Immature natural killer cell (primary cell): ENCODE results near the gene TSC2. TPM values are rescaled to one million over a fixed set of nuclear protein-coding genes. Genes with fewer than 3 reads are reported as not detected.
A peak's percentile ranks its signal among the peaks of the same experiment; 100 is the strongest.
"Not testable (repeated sequence)": the region's sequence is repeated elsewhere in the genome, so short reads cannot be mapped to it uniquely, and the experiment has no call there.

Source experiments
- DNase-seq, 3 donors: peaks; one replicate each; pipeline ENCODE4 v3.0.0; 2022; ENCODE audit warnings: mixed read lengths in 1 of 3
- H3K27ac Mint-ChIP-seq, 6 donors: one replicate each; pipeline ENCODE4 v1.8.0; 2020; ENCODE audit warnings: mixed read lengths in 6 of 6, mild to moderate bottlenecking in 5 of 6, inconsistent platforms in 4 of 6, moderate library complexity in 3 of 6
- H3K27me3 Mint-ChIP-seq, 3 donors: one replicate each; pipeline ENCODE4 v1.8.0; 2020 to 2021; ENCODE audit warnings: low read depth in 3 of 3, mild to moderate bottlenecking in 3 of 3, mixed read lengths in 3 of 3, moderate library complexity in 3 of 3, inconsistent platforms in 1 of 3
- H3K36me3 Mint-ChIP-seq, 3 donors: one replicate each; pipeline ENCODE4 v1.8.0; 2020; ENCODE audit warnings: mixed read lengths in 3 of 3, inconsistent platforms in 2 of 3, mild to moderate bottlenecking in 2 of 3
- H3K4me1 Mint-ChIP-seq, 2 donors: one replicate each; pipeline ENCODE4 v1.8.0; 2020; ENCODE audit warnings: inconsistent platforms in 2 of 2, mild to moderate bottlenecking in 2 of 2, mixed read lengths in 2 of 2, moderate library complexity in 1 of 2
- H3K4me3 Mint-ChIP-seq, 5 donors: one replicate each; pipeline ENCODE4 v1.8.0; 2020; ENCODE audit warnings: mild to moderate bottlenecking in 5 of 5, mixed read lengths in 5 of 5, inconsistent platforms in 3 of 5, moderate library complexity in 3 of 5
- H3K9me3 Mint-ChIP-seq, 6 donors: one replicate each; pipeline ENCODE4 v1.8.0; 2020; ENCODE audit warnings: mild to moderate bottlenecking in 6 of 6, mixed read lengths in 6 of 6, inconsistent platforms in 4 of 6, moderate library complexity in 3 of 6
- polyA plus RNA-seq, 3 donors: library from polyadenylated mRNA; unstranded; fragments of 300-500 nt; fragmentation: Illumina TruSeq; gene quantifications; one replicate each; pipeline ENCODE4 v1.2.3, GENCODE V29; 2021

TSC2 gene
- polyA plus RNA-seq, 3 donors from 2014 or later: 18.0 to 50.1 (median 29.1) TPM

DNA sequence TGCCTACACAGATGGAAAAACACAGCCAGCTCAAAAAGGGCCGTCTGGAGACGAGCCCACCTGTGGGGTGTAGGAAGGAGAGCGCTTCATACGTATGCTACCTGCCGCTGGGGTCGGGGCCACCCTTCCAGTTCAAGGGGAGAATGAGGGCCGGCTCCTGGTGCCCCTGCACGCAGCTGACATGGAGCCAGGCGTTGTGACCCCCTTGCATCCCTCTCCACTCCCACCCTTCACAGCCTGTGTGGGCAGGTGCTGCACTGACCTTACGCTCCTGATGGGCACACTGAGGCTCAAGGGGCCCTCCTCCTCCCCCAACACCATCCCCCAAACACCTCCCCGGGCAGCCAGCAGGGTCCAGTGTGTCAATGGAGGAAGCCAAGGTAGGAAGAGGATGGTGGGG, 77.8 kb downstream of the TSC2 start:
- not testable (repeated sequence) for H3K36me3 Mint-ChIP-seq, H3K9me3 Mint-ChIP-seq, H3K4me3 Mint-ChIP-seq, DNase-seq, H3K27me3 Mint-ChIP-seq
- Mint-ChIP-seq H3K27ac (peak overlapping the region in 1 of 6 donors; percentile 28), H3K4me1 (peaks cover 6 to 21% of the 10 kb centered on the region in 2 donors)

- not testable (repeated sequence) for H3K4me3 Mint-ChIP-seq, DNase-seq
These were observed 78.5 kb downstream of the TSC2 start for GRCh38 chr16:2126161-2126743.

DNA sequence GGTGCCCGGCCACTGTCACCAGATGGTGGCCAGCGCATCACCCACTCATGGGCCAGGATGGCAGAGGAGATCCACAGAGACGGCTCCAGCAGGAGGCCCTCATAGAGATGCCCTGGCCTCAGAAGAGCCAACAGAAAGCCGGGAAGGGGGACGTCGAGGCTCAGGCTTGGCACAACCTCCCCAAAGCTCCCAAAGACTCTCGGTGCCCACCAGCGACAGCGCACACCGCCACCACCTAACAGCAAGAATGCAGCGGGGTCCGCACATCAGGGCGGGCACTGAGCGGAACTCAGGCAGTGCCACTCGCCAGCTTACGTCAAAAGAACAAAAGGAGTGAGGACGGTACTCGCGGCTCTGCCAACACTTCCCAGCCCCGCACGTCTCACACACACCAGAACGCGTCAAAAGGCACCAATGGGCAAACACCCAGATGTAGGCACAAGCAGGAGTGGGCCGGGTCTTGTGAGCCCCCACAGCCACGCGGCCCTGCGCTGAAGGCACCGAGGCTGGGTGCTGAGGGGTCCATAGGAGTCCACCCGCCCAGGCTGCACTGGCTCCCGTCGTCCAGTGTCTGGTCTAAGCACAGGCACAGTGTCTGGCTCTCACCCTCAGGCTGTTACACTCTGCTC, 79.3 kb downstream of the TSC2 start:
- Mint-ChIP-seq H3K4me1 (peaks cover 6 to 20% of the 10 kb centered on the region in 2 donors), H3K4me3 (peak overlapping the region in 1 of 5 donors; percentile 11)
- not testable (repeated sequence) for DNase-seq

More at GRCh38 chr16:2126161-2126743, 78.5 kb downstream of the TSC2 start:
- not testable (repeated sequence) for H3K9me3 Mint-ChIP-seq, H3K36me3 Mint-ChIP-seq, H3K27ac Mint-ChIP-seq, H3K27me3 Mint-ChIP-seq
- H3K4me1 Mint-ChIP-seq: peaks cover 6 to 20% of the 10 kb centered on the region in 2 donors

GRCh38 chr16:2127630-2128280, 80.0 kb downstream of the TSC2 start:
- H3K4me1 Mint-ChIP-seq: peaks cover 6 to 20% of the 10 kb centered on the region in 2 donors
- DNase-seq, H3K27me3 Mint-ChIP-seq, H3K4me3 Mint-ChIP-seq, H3K9me3 Mint-ChIP-seq, H3K36me3 Mint-ChIP-seq: not testable (repeated sequence)
- H3K27ac Mint-ChIP-seq: peak overlapping the region in 1 of 6 donors; percentile 17

More for the DNA sequence above, 79.3 kb downstream of the TSC2 start:
- H3K27ac Mint-ChIP-seq: peak overlapping the region in 3 of 6 donors; percentile 22 to 67 (median 56)
- H3K27me3 Mint-ChIP-seq, H3K36me3 Mint-ChIP-seq, H3K9me3 Mint-ChIP-seq: not testable (repeated sequence)

DNA sequence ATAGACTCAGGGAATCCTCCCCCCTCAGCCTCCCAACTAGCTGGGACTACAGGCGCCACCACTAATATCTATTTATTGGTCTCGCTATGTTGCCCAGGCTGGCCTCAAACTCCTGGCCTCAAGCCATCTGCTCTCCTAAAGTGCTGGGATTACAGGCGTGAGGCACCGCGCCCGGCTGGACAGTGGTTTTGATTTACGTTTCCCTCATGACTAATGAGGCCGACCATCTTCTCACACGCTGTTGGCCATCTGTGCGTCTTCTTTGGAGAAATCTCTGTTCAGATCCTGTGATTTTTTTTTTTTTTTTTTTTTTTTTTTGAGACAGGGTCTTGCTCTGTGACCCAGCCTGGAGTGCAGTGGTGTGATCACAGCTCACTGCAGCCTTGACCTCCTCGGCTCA, 81.5 kb downstream of the TSC2 start:
- H3K27me3 Mint-ChIP-seq, DNase-seq, H3K4me3 Mint-ChIP-seq, H3K36me3 Mint-ChIP-seq, H3K9me3 Mint-ChIP-seq, H3K27ac Mint-ChIP-seq: not testable (repeated sequence)
- H3K4me1 Mint-ChIP-seq: peaks cover 6 to 21% of the 10 kb centered on the region in 2 donors

- not testable (repeated sequence) for H3K27ac Mint-ChIP-seq, H3K9me3 Mint-ChIP-seq, H3K36me3 Mint-ChIP-seq, DNase-seq, H3K27me3 Mint-ChIP-seq, H3K4me3 Mint-ChIP-seq
- H3K4me1 Mint-ChIP-seq: peaks cover 6 to 24% of the 10 kb centered on the region in 2 donors
These were observed 82.2 kb downstream of the TSC2 start for GRCh38 chr16:2129890-2130447.

- DNase-seq, H3K9me3 Mint-ChIP-seq, H3K27ac Mint-ChIP-seq, H3K27me3 Mint-ChIP-seq, H3K36me3 Mint-ChIP-seq: not testable (repeated sequence)
- Mint-ChIP-seq H3K4me1 (peaks cover 8 to 12% of the 10 kb centered on the region in 2 donors), H3K4me3 (peak overlapping the region in 1 of 5 donors; percentile 36)
These were observed 86.0 kb downstream of the TSC2 start for GRCh38 chr16:2133797-2134196.

DNA sequence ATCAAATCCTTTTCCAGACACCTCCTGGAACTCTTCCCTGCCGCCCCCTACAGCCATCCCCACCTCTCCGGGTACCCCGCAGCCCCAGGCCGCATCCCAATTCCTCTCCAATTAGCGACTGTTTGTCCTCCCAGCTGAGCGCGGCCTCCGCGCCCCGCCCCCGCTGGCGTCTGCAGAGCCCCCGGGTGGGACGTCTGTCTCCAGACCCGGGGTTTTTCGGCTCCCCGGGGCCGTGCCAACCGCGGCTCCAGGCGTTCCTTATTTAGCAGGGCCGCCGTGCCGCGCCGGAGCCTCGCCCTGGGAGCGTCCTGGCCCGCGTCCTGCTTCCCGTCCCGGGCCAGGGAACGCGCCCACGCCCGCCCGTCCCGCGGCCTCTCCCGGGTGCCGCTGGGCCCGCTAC, 87.3 kb downstream of the TSC2 start:
- not testable (repeated sequence) for H3K36me3 Mint-ChIP-seq, DNase-seq

GRCh38 chr16:2135770-2136490, 88.1 kb downstream of the TSC2 start, which contains the start of gene PKD1:
TSS of gene PKD1 (minus strand) at chr16:2135898. CDS start at chr16:2135689, 209 bp downstream.
- not testable (repeated sequence) for H3K36me3 Mint-ChIP-seq, H3K9me3 Mint-ChIP-seq
- Mint-ChIP-seq H3K4me3 (peak within 1 kb of the TSS; percentile 89 to 97 (median 96)), H3K4me1 (peaks cover 14 to 18% of the 10 kb centered on the region in 2 donors), H3K27me3 (peaks cover 3 to 10% (median 9%) of the 10 kb centered on the region in 3 donors), H3K27ac (peak within 1 kb of the TSS; percentile 89 to 98 (median 95))
- peak; percentile 100 for DNase-seq

More for the DNA sequence above, 87.3 kb downstream of the TSC2 start:
- H3K27ac Mint-ChIP-seq: peak overlapping the region in 1 of 6 donors; percentile 55
- H3K9me3 Mint-ChIP-seq, H3K27me3 Mint-ChIP-seq: not testable (repeated sequence)
- H3K4me3 Mint-ChIP-seq: peak overlapping the region; percentile 52 to 78 (median 71)
- H3K4me1 Mint-ChIP-seq: peaks cover 9 to 11% of the 10 kb centered on the region in 2 donors

Other genes with a start within 250 kb of the TSC2 start
- 10 to 100 TPM; 53.0 to 54.7 (median 54.3) TPM for gene HAGH, start 221.2 kb upstream of the TSC2 start, polyA plus RNA-seq
- 10 to 100 TPM; 22.7 to 35.4 (median 24.8) TPM for gene FAHD1, start 220.8 kb upstream of the TSC2 start, polyA plus RNA-seq
- gene MEIOB, start 175.8 kb upstream of the TSC2 start, polyA plus RNA-seq: not detected
- not detected for gene HS3ST6, start 129.6 kb upstream of the TSC2 start, polyA plus RNA-seq
- 10 to 100 TPM; 34.0 to 66.5 (median 47.0) TPM for gene MSRB1, start 104.8 kb upstream of the TSC2 start, polyA plus RNA-seq
- not detected for gene RPL3L, start 93.3 kb upstream of the TSC2 start, polyA plus RNA-seq
- 100 to 1,000 TPM; 201 to 232 (median 203) TPM for gene NDUFB10, start 88.4 kb upstream of the TSC2 start, polyA plus RNA-seq
- gene RPS2, start 83.2 kb upstream of the TSC2 start, polyA plus RNA-seq: 1,000 to 10,000 TPM; 2,221 to 2,989 (median 2,668) TPM
- not detected for gene RNF151, start 81.1 kb upstream of the TSC2 start, polyA plus RNA-seq
- 10 to 100 TPM; 34.4 to 66.1 (median 59.8) TPM for gene TBL3, start 75.9 kb upstream of the TSC2 start, polyA plus RNA-seq
- under 1 TPM in 1 of 3 donors, not detected in 2; 0.17 TPM for gene NOXO1, start 66.5 kb upstream of the TSC2 start, polyA plus RNA-seq
- gene GFER, start 63.8 kb upstream of the TSC2 start, polyA plus RNA-seq: 10 to 100 TPM; 38.4 to 52.0 (median 40.7) TPM
- gene SYNGR3, start 58.0 kb upstream of the TSC2 start, polyA plus RNA-seq: 1 to 10 TPM; 4.6 to 6.7 (median 6.4) TPM
- gene ZNF598, start 38.2 kb upstream of the TSC2 start, polyA plus RNA-seq: 10 to 100 TPM in 1 of 3 donors, 1 to 10 TPM in 2; 1.8 to 10.4 (median 2.9) TPM
- not detected for gene NPW, start 28.2 kb upstream of the TSC2 start, polyA plus RNA-seq
- gene NHERF2, start 21.1 kb upstream of the TSC2 start, polyA plus RNA-seq: 1 to 10 TPM in 1 of 3 donors, under 1 TPM in 1, not detected in 1; 0.54 to 1.4 TPM
- gene NTHL1, start 151 bp upstream of the TSC2 start, polyA plus RNA-seq: 10 to 100 TPM; 26.4 to 31.6 (median 29.7) TPM
- gene PKD1, start 87.9 kb downstream of the TSC2 start, polyA plus RNA-seq: 1 to 10 TPM; 2.7 to 6.7 (median 2.8) TPM
- 1 to 10 TPM in 1 of 3 donors, under 1 TPM in 1, not detected in 1; 0.34 to 1.4 TPM for gene RAB26, start 100.6 kb downstream of the TSC2 start, polyA plus RNA-seq
- gene TRAF7, start 107.8 kb downstream of the TSC2 start, polyA plus RNA-seq: 1 to 10 TPM; 5.2 to 6.9 (median 5.6) TPM
- gene CASKIN1, start 148.6 kb downstream of the TSC2 start, polyA plus RNA-seq: not detected
- gene MLST8, start 157.5 kb downstream of the TSC2 start, polyA plus RNA-seq: 10 to 100 TPM; 22.5 to 39.1 (median 36.9) TPM
- under 1 TPM in 2 of 3 donors, not detected in 1; 0.10 to 0.36 TPM for gene BRICD5, start 162.9 kb downstream of the TSC2 start, polyA plus RNA-seq
- gene PGP, start 166.9 kb downstream of the TSC2 start, polyA plus RNA-seq: 10 to 100 TPM; 10.4 to 18.4 (median 17.7) TPM
- 10 to 100 TPM in 2 of 3 donors, 1 to 10 TPM in 1; 8.4 to 18.6 (median 10.3) TPM for gene E4F1, start 175.6 kb downstream of the TSC2 start, polyA plus RNA-seq
- not detected for gene DNASE1L2, start 188.5 kb downstream of the TSC2 start, polyA plus RNA-seq
- 10 to 100 TPM; 40.4 to 67.8 (median 42.2) TPM for gene ECI1, start 203.6 kb downstream of the TSC2 start, polyA plus RNA-seq
- gene RNPS1, start 220.1 kb downstream of the TSC2 start, polyA plus RNA-seq: 100 to 1,000 TPM; 179 to 332 (median 189) TPM